GM12892 (cell line): ENCODE results near the gene PNN.
"Not testable (repeated sequence)": the region's sequence is repeated elsewhere in the genome, so short reads cannot be mapped to it uniquely, and the experiment has no call there.

Source experiments
- POLR2AphosphoS5 ChIP-seq: IDR thresholded peaks from 2 replicates; pipeline ENCODE4 v1.6.1; 2011; ENCODE audit warnings: low read depth, low read length, control low read depth
- TAF1 ChIP-seq: IDR thresholded peaks from 2 replicates; pipeline ENCODE4 v1.6.1; 2011; ENCODE audit warnings: low read depth, mild to moderate bottlenecking, control low read depth, low read length, borderline replicate concordance

- TF ChIP-seq POLR2AphosphoS5, TAF1: not testable (repeated sequence)
Observed at GRCh38 chr14:39231751-39232553, 56.9 kb downstream of the PNN start.
